ENCODE results near the gene TYMS.

The TYMS gene

GRCh38 chr18:647304-647703 lies 10.1 kb upstream of the TYMS start:
- no peak for DNase-seq

GRCh38 chr18:649341-649740 lies 8.1 kb upstream of the TYMS start:
- no peak for DNase-seq

DNA sequence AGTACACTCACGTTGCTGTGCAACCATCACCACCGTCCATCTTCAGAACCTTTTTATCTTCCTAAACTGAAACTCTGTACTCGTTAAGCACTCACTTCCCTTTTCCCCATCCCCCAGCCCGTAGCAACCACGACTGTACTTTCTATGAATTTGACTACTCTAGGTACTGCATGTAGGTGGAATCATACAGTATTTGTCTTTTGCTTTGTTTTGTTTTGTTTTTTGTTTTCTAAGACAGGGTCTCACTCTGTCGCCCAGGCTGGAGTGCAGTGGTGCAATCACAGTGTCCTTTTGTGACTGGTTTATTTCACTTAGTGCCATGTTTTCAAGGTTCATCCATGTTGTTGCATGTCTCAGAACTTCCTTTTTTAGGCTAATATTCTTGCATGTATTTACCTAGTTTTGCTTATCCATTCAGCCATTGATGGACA lies 7.0 kb upstream of the TYMS start:
- peak in 1 of 5 donors; percentile 65 for DNase-seq

GRCh38 chr18:652131-652530 lies 5.3 kb upstream of the TYMS start:
- DNase-seq: no peak

DNA sequence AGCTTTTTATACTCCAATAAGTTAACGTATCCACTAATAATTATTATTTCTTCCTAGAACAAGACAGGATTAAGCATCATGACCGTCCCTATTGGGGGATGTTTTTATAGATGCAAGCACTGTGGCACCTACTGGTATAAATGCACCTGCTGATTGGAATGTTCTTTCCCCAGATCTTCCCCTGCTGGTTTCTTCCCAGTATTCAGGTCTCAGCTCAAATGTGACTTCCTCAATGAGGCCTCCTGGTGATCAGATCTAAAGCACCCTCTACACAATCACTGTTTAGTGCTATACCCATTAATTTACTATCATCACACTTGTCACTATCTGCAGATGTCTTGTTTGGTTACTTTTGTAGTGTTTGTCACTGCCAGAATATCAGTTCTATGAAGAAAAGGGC lies 3.9 kb upstream of the TYMS start:
- no peak for DNase-seq

- no peak for DNase-seq
Measured at GRCh38 chr18:654601-655000, 2.9 kb upstream of the TYMS start.

- DNase-seq: no peak
Measured at GRCh38 chr18:655445-655844, 2.0 kb upstream of the TYMS start.

GRCh38 chr18:658001-658946 lies 821 bp downstream of the TYMS start:
- DNase-seq: peak in 3 of 5 donors; percentile 17 to 85 (median 34)

- DNase-seq: no peak
Measured at GRCh38 chr18:658947-659533, 1.6 kb downstream of the TYMS start.

- DNase-seq: no peak
Measured at GRCh38 chr18:659597-659996, 2.1 kb downstream of the TYMS start.

DNA sequence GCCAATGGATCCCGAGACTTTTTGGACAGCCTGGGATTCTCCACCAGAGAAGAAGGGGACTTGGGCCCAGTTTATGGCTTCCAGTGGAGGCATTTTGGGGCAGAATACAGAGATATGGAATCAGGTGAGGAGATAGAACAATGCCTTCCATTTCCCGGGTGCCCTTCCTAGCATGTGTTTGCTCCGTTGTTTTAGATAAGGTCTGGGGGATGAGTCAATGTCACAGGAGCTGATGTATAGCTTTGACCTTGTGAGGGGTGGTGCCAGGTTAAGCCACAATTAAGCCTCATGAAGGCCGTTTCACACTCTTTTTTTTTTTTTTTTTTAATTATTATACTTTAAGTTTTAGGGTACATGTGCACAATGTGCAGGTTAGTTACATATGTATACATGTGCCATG lies 4.7 kb downstream of the TYMS start:
- DNase-seq: no peak

DNA sequence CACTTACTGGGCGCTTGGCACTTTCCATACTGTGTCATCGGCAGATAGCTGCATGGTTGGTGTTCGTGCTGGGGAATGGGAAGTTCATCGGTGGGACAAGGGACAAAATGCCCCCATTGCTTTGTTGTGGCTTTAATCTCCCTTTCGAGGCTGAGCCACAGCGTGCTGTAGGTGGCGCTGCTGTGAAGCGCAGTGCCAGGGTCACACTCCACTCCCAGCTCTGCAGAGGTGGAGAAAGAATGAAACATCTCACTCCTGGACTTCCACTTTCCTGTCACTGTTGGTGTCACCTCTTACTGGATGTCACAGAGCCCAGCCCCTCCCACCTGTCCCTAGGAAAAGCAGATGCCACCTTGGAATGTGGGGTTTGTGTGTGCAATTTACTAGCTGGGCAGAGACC lies 8.7 kb downstream of the TYMS start:
- DNase-seq: peak in 1 of 5 donors; percentile 19

GRCh38 chr18:666628-667027 lies 9.2 kb downstream of the TYMS start:
- no peak for DNase-seq

GRCh38 chr18:668260-668659 lies 10.8 kb downstream of the TYMS start:
- DNase-seq: no peak

GRCh38 chr18:669077-669476 lies 11.6 kb downstream of the TYMS start:
- DNase-seq: no peak

DNA sequence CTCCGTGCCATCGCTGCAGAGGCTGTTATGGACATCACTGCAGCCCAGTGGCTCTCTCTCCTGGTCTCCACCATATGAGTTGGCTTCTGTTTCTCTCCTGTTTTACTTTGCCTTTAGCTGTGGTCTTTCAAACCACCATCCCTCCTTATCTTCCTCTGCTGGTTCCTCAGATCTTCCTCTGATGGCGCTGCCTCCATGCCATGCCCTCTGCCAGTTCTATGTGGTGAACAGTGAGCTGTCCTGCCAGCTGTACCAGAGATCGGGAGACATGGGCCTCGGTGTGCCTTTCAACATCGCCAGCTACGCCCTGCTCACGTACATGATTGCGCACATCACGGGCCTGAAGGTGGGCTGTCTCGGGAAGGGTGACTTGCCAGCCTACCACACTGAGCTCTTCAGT lies 13.1 kb downstream of the TYMS start:
- no peak for DNase-seq

DNA sequence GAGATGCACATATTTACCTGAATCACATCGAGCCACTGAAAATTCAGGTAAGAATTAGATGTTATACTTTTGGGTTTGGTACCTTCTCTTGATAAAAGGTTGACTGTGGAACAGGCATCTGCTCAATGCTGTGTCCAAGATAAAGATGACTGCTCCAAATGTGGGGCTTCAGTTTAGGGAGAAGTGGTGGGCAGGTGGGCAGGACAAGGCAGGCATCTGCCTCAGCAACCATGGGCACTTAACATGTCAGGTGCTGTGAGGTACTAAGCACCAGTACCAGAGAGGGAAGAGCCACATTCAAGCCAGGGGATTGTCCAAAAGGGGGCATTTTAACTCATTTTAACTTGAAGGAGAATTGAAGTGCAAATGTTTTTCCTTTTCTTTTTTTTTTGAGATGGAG lies 14.0 kb downstream of the TYMS start:
- no peak for DNase-seq

DNA sequence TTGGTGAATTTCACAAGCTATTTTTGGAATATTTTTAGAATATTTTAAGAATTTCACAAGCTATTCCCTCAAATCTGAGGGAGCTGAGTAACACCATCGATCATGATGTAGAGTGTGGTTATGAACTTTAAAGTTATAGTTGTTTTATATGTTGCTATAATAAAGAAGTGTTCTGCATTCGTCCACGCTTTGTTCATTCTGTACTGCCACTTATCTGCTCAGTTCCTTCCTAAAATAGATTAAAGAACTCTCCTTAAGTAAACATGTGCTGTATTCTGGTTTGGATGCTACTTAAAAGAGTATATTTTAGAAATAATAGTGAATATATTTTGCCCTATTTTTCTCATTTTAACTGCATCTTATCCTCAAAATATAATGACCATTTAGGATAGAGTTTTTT lies 15.9 kb downstream of the TYMS start:
- DNase-seq: no peak

DNA sequence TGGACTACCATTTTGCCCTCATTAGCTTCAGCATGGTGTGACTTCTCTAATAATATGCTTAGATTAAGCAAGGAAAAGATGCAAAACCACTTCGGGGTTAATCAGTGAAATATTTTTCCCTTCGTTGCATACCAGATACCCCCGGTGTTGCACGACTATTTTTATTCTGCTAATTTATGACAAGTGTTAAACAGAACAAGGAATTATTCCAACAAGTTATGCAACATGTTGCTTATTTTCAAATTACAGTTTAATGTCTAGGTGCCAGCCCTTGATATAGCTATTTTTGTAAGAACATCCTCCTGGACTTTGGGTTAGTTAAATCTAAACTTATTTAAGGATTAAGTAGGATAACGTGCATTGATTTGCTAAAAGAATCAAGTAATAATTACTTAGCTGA lies 16.3 kb downstream of the TYMS start:
- DNase-seq: no peak

- no peak for DNase-seq
Measured at GRCh38 chr18:675307-675706, 17.9 kb downstream of the TYMS start.

- DNase-seq: no peak
Measured at GRCh38 chr18:676069-676468, 18.6 kb downstream of the TYMS start.

DNA sequence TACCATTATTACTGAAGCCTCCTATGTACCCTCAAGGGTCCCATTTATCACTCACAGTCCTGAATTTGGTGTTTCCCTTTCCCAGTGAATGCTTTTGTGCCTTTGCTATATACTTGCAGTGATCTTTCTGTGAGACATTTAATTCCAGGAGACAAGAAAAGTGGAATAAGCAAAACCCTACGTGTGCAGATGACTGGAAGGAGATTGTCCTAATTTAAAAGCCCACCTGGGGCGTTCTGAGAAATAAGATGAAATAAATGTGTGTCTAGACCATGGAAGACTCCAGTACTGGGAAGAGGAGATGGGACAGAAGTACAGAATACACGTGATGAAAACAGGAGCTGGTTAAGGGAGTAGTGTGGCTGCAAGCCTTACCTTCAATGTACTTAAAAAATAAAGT lies 19.3 kb downstream of the TYMS start:
- no peak for DNase-seq

GRCh38 chr18:677145-677544 lies 19.7 kb downstream of the TYMS start:
- no peak for DNase-seq

- no peak for DNase-seq
Measured at GRCh38 chr18:677951-678381, 20.5 kb downstream of the TYMS start.
